SK-N-SH (cell line): ENCODE data around the gene RIMKLA. TPM values are rescaled to one million over a fixed set of nuclear protein-coding genes. Genes with fewer than 3 reads are reported as not detected.

Experiments
- CTCF ChIA-PET: fragments of 300-600, 350-600 bp; formaldehyde crosslinking; extraction: SDS; loops from one replicate; lab custom pipeline; 2021; lab: Yijun Ruan, JAX
- POLR2A ChIA-PET: fragments of 350-600 bp; sonication (Branson Sonifier 250); formaldehyde crosslinking; extraction: SDS; loops from one replicate; lab custom pipeline; 2020; ENCODE audit warnings: antibody characterized with exemption, inconsistent platforms; lab: Yijun Ruan, JAX
- DNase-seq: peaks from one replicate; pipeline ENCODE4 v3.0.0; 2012
- H2AFZ ChIP-seq: fragments of 200-600 bp; sonication (generic); 2 replicates; pipeline ENCODE4 v1.8.1; 2016; ENCODE audit warnings: antibody characterized with exemption, mild to moderate bottlenecking, low read depth
- H3F3A ChIP-seq: fragments of 200-600 bp; sonication (generic); replicated peaks from 2 replicates; pipeline ENCODE3; 2016; ENCODE audit warnings: antibody characterized with exemption, mild to moderate bottlenecking; ENCODE audit not compliant: insufficient read depth
- H3K27ac ChIP-seq, 2 experiments: fragments of 200-500 bp in 1 of 2; fragments of 200-600 bp in 1 of 2; sonication (Bioruptor generic) in 1 of 2; sonication (generic), shearing (Covaris generic) in 1 of 2; 2 replicates each; pipeline versions ENCODE4 v1.5.1 to v1.6.1; 2014 to 2016; ENCODE audit warnings: low read depth in 2 of 2, inconsistent platforms in 1 of 2, low read length in 1 of 2, mild to moderate bottlenecking in 1 of 2, mixed read lengths in 1 of 2
- H3K27me3 ChIP-seq: fragments of 200-600 bp; sonication (generic), shearing (Covaris generic); 2 replicates; pipeline ENCODE4 v1.6.1; 2016; ENCODE audit warnings: mixed run types; ENCODE audit not compliant: insufficient read depth
- H3K36me3 ChIP-seq, 2 experiments: fragments of 200-500 bp in 1 of 2; fragments of 200-600 bp in 1 of 2; sonication (Bioruptor generic) in 1 of 2; sonication (generic) in 1 of 2; replicated peaks in 1 of 2; 2 replicates each; pipeline versions ENCODE3 to v1.5.1; 2014 to 2016; ENCODE audit warnings: low read length in 1 of 2, mild to moderate bottlenecking in 1 of 2; ENCODE audit not compliant: insufficient read depth in 2 of 2, control insufficient read depth in 1 of 2
- H3K4me1 ChIP-seq, 2 experiments: fragments of 200-500 bp in 1 of 2; fragments of 200-600 bp in 1 of 2; sonication (Bioruptor generic) in 1 of 2; sonication (generic), shearing (Covaris generic) in 1 of 2; 2 replicates each; pipeline versions ENCODE4 v1.5.1 to v1.6.1; 2014 to 2016; ENCODE audit warnings: low read depth in 1 of 2, low read length in 1 of 2, mixed run types in 1 of 2; ENCODE audit not compliant: insufficient read depth in 2 of 2, control insufficient read depth in 1 of 2
- H3K4me2 ChIP-seq: fragments of 200-600 bp; sonication (generic), shearing (Covaris generic); 2 replicates; pipeline ENCODE4 v1.6.1; 2017; ENCODE audit warnings: mixed run types
- H3K4me3 ChIP-seq, 2 experiments: fragments of 200-500 bp in 1 of 2; fragments of 200-600 bp in 1 of 2; sonication (Bioruptor generic) in 1 of 2; sonication (generic), shearing (Covaris generic) in 1 of 2; 2 replicates each; pipeline versions ENCODE4 v1.5.1 to v1.8.1; 2014 to 2016; ENCODE audit warnings: low read depth in 2 of 2, inconsistent platforms in 1 of 2, low read length in 1 of 2, mild to moderate bottlenecking in 1 of 2, mixed read lengths in 1 of 2, moderate library complexity in 1 of 2
- H3K79me2 ChIP-seq: fragments of 200-600 bp; sonication (generic); 2 replicates; pipeline ENCODE4 v1.8.1; 2017; ENCODE audit warnings: mild to moderate bottlenecking; ENCODE audit not compliant: insufficient read depth
- H3K9ac ChIP-seq: fragments of 200-600 bp; sonication (generic); 2 replicates; pipeline ENCODE4 v1.6.1; 2017; ENCODE audit warnings: mixed run types
- H3K9me2 ChIP-seq: fragments of 200-600 bp; sonication (generic); 2 replicates; pipeline ENCODE4 v1.6.1; 2017; ENCODE audit warnings: mixed run types
- H3K9me3 ChIP-seq: fragments of 200-600 bp; sonication (generic); 2 replicates; pipeline ENCODE4 v1.6.1; 2017; ENCODE audit warnings: mixed run types, mild to moderate bottlenecking, moderate library complexity
- H4K20me1 ChIP-seq: fragments of 200-600 bp; sonication (generic); 2 replicates; pipeline ENCODE4 v1.6.1; 2017; ENCODE audit warnings: mild to moderate bottlenecking, mixed run types; ENCODE audit not compliant: insufficient read depth
- EP300 ChIP-seq, 2 experiments: IDR thresholded peaks; 2 replicates each; pipeline versions ENCODE4 v1.4.0 to v1.6.1; 2012; ENCODE audit warnings: borderline replicate concordance in 1 of 2, low read depth in 1 of 2, low read length in 1 of 2
- EZH2phosphoT487 ChIP-seq: fragments of 200-600 bp; sonication (generic); IDR thresholded peaks from 2 replicates; pipeline ENCODE4 v1.6.1; 2017; ENCODE audit warnings: low read depth, mixed run types, mild to moderate bottlenecking, antibody characterized with exemption, moderate library complexity, borderline replicate concordance
- FOSL2 ChIP-seq: IDR thresholded peaks from 2 replicates; pipeline ENCODE4 v1.4.0; 2012; ENCODE audit warnings: low read depth, mild to moderate bottlenecking, moderate library complexity, borderline replicate concordance
- GATA2 ChIP-seq: sonication (generic); formaldehyde crosslinking; IDR thresholded peaks from 2 replicates; pipeline ENCODE4 v1.5.0; 2020; ENCODE audit warnings: mild to moderate bottlenecking, missing genetic modification reagents
- MEF2A ChIP-seq: IDR thresholded peaks from 2 replicates; pipeline ENCODE4 v1.4.0; 2012; ENCODE audit warnings: low read depth, borderline replicate concordance
- POLR2AphosphoS5 ChIP-seq: IDR thresholded peaks from 2 replicates; pipeline ENCODE4 v1.6.1; 2012; ENCODE audit warnings: low read depth, low read length
- RAD21 ChIP-seq: IDR thresholded peaks from 2 replicates; pipeline ENCODE4 v1.6.1; 2012; ENCODE audit warnings: mild to moderate bottlenecking, low read length
- RCOR1 ChIP-seq: fragments of 150-350 bp; IDR thresholded peaks from 2 replicates; pipeline ENCODE4 v1.6.1; 2017; ENCODE audit warnings: antibody characterized with exemption, low read length
- SIN3A ChIP-seq: IDR thresholded peaks from 2 replicates; pipeline ENCODE4 v1.6.1; 2012; ENCODE audit warnings: low read depth, mild to moderate bottlenecking, low read length, moderate library complexity, borderline replicate concordance
- TAF1 ChIP-seq: IDR thresholded peaks from 2 replicates; pipeline ENCODE4 v1.6.1; 2012; ENCODE audit warnings: low read depth, mild to moderate bottlenecking, low read length, moderate library complexity, borderline replicate concordance
- USF1 ChIP-seq: IDR thresholded peaks from 2 replicates; pipeline ENCODE4 v1.4.0; 2012; ENCODE audit warnings: low read depth, borderline replicate concordance
- ZBTB33 ChIP-seq: IDR thresholded peaks from 2 replicates; pipeline ENCODE4 v1.4.0; 2012; ENCODE audit warnings: low read depth, borderline replicate concordance
- WGBS: methylation state at CpG from one replicate; pipeline ENCODE4 v1.1.6; 2017; ENCODE audit warnings: low lambda C conversion rate; 5-methylcytosine and 5-hydroxymethylcytosine counted together
- polyA plus RNA-seq, 3 experiments: library from polyadenylated mRNA; depleted of rRNA; stranded (reverse); fragments of >200 nt; gene quantifications; 2 replicates each; pipeline ENCODE4 v1.2.3, GENCODE V29; 2012
- TF ChIP-seq, protein P1 (sequence below): IDR thresholded peaks from 2 replicates; pipeline ENCODE4; 2012
- TF ChIP-seq, protein P2 (sequence below): fragments of 150-350 bp; IDR thresholded peaks from 2 replicates; pipeline ENCODE4 v1.6.1; 2017; ENCODE audit warnings: antibody characterized with exemption, low read length, low read depth, borderline replicate concordance
- TF ChIP-seq, protein P3 (sequence below): fragments of 200-600 bp; sonication (generic); IDR thresholded peaks from 2 replicates; pipeline ENCODE4 v1.6.1; 2017; ENCODE audit warnings: antibody characterized with exemption, mild to moderate bottlenecking, moderate library complexity

Gene RIMKLA
- polyA plus RNA-seq, 1 of the 3 experiments (the other 2 are of a cell fraction): 0.08 TPM

DNA sequence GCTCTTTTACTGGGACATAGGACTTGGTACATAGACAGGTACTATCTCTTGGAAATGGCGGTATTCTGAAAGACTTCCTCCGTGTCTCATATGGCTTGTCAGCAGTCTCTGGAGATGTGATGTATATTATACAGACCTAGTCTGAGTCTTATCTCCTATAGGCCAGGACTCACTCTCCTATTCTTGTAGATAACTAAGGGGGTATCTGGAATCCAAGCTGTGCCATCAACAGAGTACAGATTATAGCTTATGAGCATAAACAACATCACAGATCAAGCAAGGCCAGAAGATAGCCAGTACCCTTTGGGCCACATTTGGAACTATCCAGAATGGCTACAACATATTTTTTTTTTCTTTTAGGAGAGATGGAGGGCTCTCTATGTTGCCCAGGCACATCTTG lies 16.1 kb upstream of the RIMKLA start:
- 69% methylated on average over 2 of the region's 2 CpGs for WGBS
- no peaks in the 10 kb centered on the region for H3K4me1 ChIP-seq
- no peak overlapping the region for H3K9ac ChIP-seq
- H3K4me2 ChIP-seq: no peak overlapping the region
- no peaks in the 10 kb centered on the region for H4K20me1 ChIP-seq
- no peaks in the 10 kb centered on the region for H3K36me3 ChIP-seq
- no peak overlapping the region for H3K27ac ChIP-seq
- no peaks in the 10 kb centered on the region for H3K9me2 ChIP-seq
- no peak overlapping the region for H2AFZ ChIP-seq
- no peak overlapping the region for H3K4me3 ChIP-seq
- no peaks in the 10 kb centered on the region for H3K27me3 ChIP-seq
- no peak for TF ChIP-seq TAF1
- no peak for TF ChIP-seq ZBTB33
- no peaks in the 10 kb centered on the region for H3F3A ChIP-seq
- no peaks in the 10 kb centered on the region for H3K9me3 ChIP-seq
- POLR2A ChIA-PET: no interaction called here
- CTCF ChIA-PET: no interaction called here
- no peak for DNase-seq
- H3K79me2 ChIP-seq: no peaks in the 10 kb centered on the region

DNA sequence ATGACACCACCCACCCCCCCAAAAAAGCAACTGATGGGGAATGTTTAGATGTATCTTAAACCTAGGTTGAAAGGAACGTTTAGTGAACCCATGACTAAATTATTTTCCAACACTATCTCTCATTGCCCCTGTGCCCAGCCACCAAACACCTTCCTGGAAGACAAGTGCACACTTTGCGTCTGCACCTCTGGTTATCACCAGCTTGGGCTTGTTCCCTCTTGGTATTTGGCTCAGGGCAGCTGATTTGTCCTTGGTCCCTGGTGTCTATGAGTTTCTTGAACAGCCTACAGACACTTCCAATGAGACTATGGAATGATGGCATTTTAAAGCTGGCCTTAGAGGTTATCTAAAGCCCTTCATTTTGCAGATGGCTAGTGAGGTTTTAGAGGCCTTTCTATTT lies 15.5 kb upstream of the RIMKLA start:
- POLR2A ChIA-PET: no interaction called here
- Histone ChIP-seq H3K9ac (no peak overlapping the region), H3K9me2 (no peaks in the 10 kb centered on the region), H3K4me3 (no peak overlapping the region), H3K79me2 (no peaks in the 10 kb centered on the region), H3K9me3 (no peaks in the 10 kb centered on the region), H3K27me3 (no peaks in the 10 kb centered on the region), H3K4me1 (no peaks in the 10 kb centered on the region), H3K36me3 (no peaks in the 10 kb centered on the region), H3K4me2 (no peak overlapping the region), H4K20me1 (no peaks in the 10 kb centered on the region), H2AFZ (no peak overlapping the region), H3K27ac (no peak overlapping the region), H3F3A (no peaks in the 10 kb centered on the region)
- 17% methylated on average over 2 of the region's 2 CpGs for WGBS
- CTCF ChIA-PET: no interaction called here
- TF ChIP-seq SIN3A (no peak), TAF1 (no peak), FOSL2 (no peak), GATA2 (CRISPR knock-in tag) (no peak), EP300 (IDR thresholded peaks at IDR 0.05; ENCODE audit: borderline replicate concordance in 1 of 2, low read depth in 1 of 2, low read length in 1 of 2) (no peak), RCOR1 (no peak), EZH2phosphoT487 (no peak), USF1 (no peak), POLR2AphosphoS5 (no peak), RAD21 (no peak), MEF2A (no peak)
- TF ChIP-seq, protein P1, sequence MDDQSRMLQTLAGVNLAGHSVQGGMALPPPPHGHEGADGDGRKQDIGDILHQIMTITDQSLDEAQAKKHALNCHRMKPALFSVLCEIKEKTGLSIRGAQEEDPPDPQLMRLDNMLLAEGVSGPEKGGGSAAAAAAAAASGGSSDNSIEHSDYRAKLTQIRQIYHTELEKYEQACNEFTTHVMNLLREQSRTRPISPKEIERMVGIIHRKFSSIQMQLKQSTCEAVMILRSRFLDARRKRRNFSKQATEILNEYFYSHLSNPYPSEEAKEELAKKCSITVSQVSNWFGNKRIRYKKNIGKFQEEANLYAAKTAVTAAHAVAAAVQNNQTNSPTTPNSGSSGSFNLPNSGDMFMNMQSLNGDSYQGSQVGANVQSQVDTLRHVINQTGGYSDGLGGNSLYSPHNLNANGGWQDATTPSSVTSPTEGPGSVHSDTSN: no peak
- TF ChIP-seq, protein P2, sequence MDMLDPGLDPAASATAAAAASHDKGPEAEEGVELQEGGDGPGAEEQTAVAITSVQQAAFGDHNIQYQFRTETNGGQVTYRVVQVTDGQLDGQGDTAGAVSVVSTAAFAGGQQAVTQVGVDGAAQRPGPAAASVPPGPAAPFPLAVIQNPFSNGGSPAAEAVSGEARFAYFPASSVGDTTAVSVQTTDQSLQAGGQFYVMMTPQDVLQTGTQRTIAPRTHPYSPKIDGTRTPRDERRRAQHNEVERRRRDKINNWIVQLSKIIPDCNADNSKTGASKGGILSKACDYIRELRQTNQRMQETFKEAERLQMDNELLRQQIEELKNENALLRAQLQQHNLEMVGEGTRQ: no peak
- TF ChIP-seq, protein P3, sequence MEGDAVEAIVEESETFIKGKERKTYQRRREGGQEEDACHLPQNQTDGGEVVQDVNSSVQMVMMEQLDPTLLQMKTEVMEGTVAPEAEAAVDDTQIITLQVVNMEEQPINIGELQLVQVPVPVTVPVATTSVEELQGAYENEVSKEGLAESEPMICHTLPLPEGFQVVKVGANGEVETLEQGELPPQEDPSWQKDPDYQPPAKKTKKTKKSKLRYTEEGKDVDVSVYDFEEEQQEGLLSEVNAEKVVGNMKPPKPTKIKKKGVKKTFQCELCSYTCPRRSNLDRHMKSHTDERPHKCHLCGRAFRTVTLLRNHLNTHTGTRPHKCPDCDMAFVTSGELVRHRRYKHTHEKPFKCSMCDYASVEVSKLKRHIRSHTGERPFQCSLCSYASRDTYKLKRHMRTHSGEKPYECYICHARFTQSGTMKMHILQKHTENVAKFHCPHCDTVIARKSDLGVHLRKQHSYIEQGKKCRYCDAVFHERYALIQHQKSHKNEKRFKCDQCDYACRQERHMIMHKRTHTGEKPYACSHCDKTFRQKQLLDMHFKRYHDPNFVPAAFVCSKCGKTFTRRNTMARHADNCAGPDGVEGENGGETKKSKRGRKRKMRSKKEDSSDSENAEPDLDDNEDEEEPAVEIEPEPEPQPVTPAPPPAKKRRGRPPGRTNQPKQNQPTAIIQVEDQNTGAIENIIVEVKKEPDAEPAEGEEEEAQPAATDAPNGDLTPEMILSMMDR: no peak
- DNase-seq: no peak
